SU-DHL-6 (cell line): ENCODE measurements around the gene KRTAP21-3.

Experiments
- EZH2phosphoT487 ChIP-seq: fragments of 200-600 bp; sonication (generic), shearing (Covaris generic); conservative IDR thresholded peaks from 2 replicates; pipeline ENCODE4 v1.6.1; 2018; ENCODE audit warnings: mild to moderate bottlenecking, antibody characterized with exemption, low read length, moderate library complexity, mixed read lengths
- TF ChIP-seq, protein P1 (sequence below): fragments of 200-600 bp; sonication (generic); IDR thresholded peaks from one replicate; pipeline ENCODE4 v1.5.1; 2017; ENCODE audit warnings: antibody characterized with exemption, mild to moderate bottlenecking, low read length, moderate library complexity; ENCODE audit not compliant: insufficient read depth, poor library complexity, severe bottlenecking

GRCh38 chr21:30695956-30696355, 22.6 kb downstream of the KRTAP21-3 start:
- TF ChIP-seq, protein P1, sequence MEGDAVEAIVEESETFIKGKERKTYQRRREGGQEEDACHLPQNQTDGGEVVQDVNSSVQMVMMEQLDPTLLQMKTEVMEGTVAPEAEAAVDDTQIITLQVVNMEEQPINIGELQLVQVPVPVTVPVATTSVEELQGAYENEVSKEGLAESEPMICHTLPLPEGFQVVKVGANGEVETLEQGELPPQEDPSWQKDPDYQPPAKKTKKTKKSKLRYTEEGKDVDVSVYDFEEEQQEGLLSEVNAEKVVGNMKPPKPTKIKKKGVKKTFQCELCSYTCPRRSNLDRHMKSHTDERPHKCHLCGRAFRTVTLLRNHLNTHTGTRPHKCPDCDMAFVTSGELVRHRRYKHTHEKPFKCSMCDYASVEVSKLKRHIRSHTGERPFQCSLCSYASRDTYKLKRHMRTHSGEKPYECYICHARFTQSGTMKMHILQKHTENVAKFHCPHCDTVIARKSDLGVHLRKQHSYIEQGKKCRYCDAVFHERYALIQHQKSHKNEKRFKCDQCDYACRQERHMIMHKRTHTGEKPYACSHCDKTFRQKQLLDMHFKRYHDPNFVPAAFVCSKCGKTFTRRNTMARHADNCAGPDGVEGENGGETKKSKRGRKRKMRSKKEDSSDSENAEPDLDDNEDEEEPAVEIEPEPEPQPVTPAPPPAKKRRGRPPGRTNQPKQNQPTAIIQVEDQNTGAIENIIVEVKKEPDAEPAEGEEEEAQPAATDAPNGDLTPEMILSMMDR, result no peak
- TF ChIP-seq EZH2phosphoT487, result no peak
